HG03103 (cell line): ENCODE results near the gene NDRG3.
A peak's percentile ranks its signal among the peaks of the same experiment; 100 is the strongest.

ENCODE experiments used
- ATAC-seq: cut with Tn5 transposase; IDR thresholded peaks from one replicate; pipeline ENCODE4 v1.9.1; 2021; ENCODE audit warnings: low read depth; ENCODE audit not compliant: unreplicated experiment

NDRG3 gene

GRCh38 chr20:36745927-36746659, at the start of gene NDRG3:
Gene NDRG3, minus strand, starts transcription at chr20:36746090. Its CDS starts 24,355 bp downstream, at chr20:36721735.
- ATAC-seq = peak; percentile 81

GRCh38 chr20:36794116-36794474, 48.2 kb upstream of the NDRG3 start:
- no peak for ATAC-seq

- no peak for ATAC-seq
Measured at GRCh38 chr20:36793294-36794115, 47.6 kb upstream of the NDRG3 start.

GRCh38 chr20:36792422-36792821, 46.5 kb upstream of the NDRG3 start:
- no peak for ATAC-seq

- ATAC-seq = no peak
Measured at GRCh38 chr20:36791862-36792261, 46.0 kb upstream of the NDRG3 start.

GRCh38 chr20:36786663-36787062, 40.8 kb upstream of the NDRG3 start:
- ATAC-seq = no peak

GRCh38 chr20:36786246-36786645, 40.4 kb upstream of the NDRG3 start:
- no peak for ATAC-seq

GRCh38 chr20:36785308-36785707, 39.4 kb upstream of the NDRG3 start:
- ATAC-seq = no peak

GRCh38 chr20:36784900-36785299, 39.0 kb upstream of the NDRG3 start:
- no peak for ATAC-seq

GRCh38 chr20:36784116-36784515, 38.2 kb upstream of the NDRG3 start:
- no peak for ATAC-seq

- ATAC-seq = no peak
Measured at GRCh38 chr20:36779656-36780025, 33.8 kb upstream of the NDRG3 start.

- ATAC-seq = no peak
Measured at GRCh38 chr20:36778831-36779655, 33.2 kb upstream of the NDRG3 start.

GRCh38 chr20:36777576-36777975, 31.7 kb upstream of the NDRG3 start:
- ATAC-seq = no peak

- ATAC-seq = no peak
Measured at GRCh38 chr20:36777167-36777566, 31.3 kb upstream of the NDRG3 start.

GRCh38 chr20:36775826-36776225, 29.9 kb upstream of the NDRG3 start:
- ATAC-seq = no peak

GRCh38 chr20:36775196-36775595, 29.3 kb upstream of the NDRG3 start:
- no peak for ATAC-seq

GRCh38 chr20:36773597-36774390, 27.9 kb upstream of the NDRG3 start, which contains the start of gene DSN1:
Gene DSN1, minus strand, starts transcription at chr20:36773763. Its CDS starts 2,305 bp downstream, at chr20:36771458.
- ATAC-seq = peak; percentile 78

GRCh38 chr20:36773107-36773596, 27.3 kb upstream of the NDRG3 start:
- no peak for ATAC-seq

GRCh38 chr20:36770680-36771079, 24.8 kb upstream of the NDRG3 start:
- ATAC-seq = no peak
